Breast epithelium (tissue), 3 donors: Measurements from ENCODE around the gene LRRC49.

Experiments used
- POLR2A ChIP-seq: fragments of 450-650 bp; IDR thresholded peaks from one replicate; pipeline ENCODE4 v1.6.1; 2016; ENCODE audit warnings: antibody characterized with exemption, mild to moderate bottlenecking, moderate library complexity
- POLR2AphosphoS5 ChIP-seq, 3 donors: sonication (generic); formaldehyde crosslinking; IDR thresholded peaks; one replicate each; pipeline ENCODE4 v1.6.1; 2017; ENCODE audit warnings: antibody characterized with exemption in 3 of 3
- TF ChIP-seq, protein P1 (sequence below), 3 donors: fragments of 450-650 bp; IDR thresholded peaks; one replicate each; pipeline ENCODE4 v1.5.1; 2016 to 2017; ENCODE audit warnings: antibody characterized with exemption in 3 of 3, mild to moderate bottlenecking in 3 of 3, moderate library complexity in 3 of 3

DNA sequence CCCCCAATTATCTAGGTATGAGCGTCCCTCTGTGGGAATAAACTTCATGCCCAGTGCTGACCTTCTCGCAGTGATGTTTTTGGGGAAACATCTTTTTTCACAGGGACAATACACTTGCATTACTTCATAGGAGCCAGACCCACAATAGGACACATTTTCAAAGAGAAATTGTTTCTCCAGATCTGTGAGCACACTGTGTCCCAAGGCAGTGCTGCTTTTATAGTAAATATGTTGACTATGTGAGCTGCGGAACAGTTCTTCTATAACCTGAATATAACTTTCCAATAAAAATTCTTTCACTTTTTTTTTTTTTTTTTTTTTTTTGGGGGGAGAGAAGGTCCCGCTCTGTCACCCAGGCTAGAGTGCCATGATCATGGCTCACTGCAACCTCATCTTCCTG, 205.3 kb downstream of the LRRC49 start:
- TF ChIP-seq, protein P1, sequence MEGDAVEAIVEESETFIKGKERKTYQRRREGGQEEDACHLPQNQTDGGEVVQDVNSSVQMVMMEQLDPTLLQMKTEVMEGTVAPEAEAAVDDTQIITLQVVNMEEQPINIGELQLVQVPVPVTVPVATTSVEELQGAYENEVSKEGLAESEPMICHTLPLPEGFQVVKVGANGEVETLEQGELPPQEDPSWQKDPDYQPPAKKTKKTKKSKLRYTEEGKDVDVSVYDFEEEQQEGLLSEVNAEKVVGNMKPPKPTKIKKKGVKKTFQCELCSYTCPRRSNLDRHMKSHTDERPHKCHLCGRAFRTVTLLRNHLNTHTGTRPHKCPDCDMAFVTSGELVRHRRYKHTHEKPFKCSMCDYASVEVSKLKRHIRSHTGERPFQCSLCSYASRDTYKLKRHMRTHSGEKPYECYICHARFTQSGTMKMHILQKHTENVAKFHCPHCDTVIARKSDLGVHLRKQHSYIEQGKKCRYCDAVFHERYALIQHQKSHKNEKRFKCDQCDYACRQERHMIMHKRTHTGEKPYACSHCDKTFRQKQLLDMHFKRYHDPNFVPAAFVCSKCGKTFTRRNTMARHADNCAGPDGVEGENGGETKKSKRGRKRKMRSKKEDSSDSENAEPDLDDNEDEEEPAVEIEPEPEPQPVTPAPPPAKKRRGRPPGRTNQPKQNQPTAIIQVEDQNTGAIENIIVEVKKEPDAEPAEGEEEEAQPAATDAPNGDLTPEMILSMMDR (IDR thresholded peaks at IDR 0.05): no peak
- no peak for TF ChIP-seq POLR2AphosphoS5 (IDR thresholded peaks at IDR 0.05)
- TF ChIP-seq POLR2A: no peak
